Measurements from ENCODE around the gene A4GALT.

The A4GALT gene, protein sequence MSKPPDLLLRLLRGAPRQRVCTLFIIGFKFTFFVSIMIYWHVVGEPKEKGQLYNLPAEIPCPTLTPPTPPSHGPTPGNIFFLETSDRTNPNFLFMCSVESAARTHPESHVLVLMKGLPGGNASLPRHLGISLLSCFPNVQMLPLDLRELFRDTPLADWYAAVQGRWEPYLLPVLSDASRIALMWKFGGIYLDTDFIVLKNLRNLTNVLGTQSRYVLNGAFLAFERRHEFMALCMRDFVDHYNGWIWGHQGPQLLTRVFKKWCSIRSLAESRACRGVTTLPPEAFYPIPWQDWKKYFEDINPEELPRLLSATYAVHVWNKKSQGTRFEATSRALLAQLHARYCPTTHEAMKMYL

DNA sequence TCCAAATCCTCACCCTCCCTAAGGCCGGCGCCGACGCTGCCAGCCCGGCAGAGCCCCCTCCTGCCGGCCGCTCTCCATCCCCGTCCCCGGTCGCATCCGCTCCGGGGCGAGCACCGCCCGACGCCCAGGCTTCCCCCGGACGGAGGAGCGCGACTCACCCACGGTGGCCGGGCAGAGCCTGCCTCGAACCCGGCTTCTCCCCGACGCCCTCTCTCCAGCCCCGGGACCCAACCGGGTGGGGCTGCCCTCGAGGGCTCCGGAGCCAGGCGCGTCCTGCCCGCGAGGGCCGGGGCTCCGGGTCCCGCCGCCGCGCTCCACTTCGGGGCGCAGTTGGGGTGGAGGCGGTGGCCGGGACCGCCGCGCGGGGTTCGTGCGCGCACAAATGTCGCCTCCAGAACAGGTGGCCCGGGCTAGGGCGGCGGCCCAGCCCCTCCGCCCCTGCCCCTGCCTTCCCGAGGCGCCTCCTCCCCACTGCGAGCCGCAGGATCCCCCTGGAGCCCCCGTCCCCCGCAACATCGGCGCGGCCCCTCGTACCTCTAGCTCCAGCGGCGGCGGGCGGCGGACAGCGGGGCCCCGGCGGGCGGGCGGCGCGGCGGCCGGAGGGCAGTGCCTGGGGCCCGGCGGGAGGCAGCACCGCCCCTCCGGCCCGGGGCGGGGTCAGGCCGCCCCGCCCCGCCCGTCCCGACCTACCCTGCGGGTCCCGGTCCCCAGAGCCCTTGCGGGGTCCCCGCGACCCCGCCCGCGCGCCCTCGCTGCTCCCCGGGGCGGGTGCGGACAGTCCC is at the start of gene A4GALT:
Gene A4GALT, minus strand, starts transcription at position 608 of the 782 bp plus-strand sequence. CDS start 26,919 bp downstream, outside the sequence.
- TF ChIP-seq, protein P1, sequence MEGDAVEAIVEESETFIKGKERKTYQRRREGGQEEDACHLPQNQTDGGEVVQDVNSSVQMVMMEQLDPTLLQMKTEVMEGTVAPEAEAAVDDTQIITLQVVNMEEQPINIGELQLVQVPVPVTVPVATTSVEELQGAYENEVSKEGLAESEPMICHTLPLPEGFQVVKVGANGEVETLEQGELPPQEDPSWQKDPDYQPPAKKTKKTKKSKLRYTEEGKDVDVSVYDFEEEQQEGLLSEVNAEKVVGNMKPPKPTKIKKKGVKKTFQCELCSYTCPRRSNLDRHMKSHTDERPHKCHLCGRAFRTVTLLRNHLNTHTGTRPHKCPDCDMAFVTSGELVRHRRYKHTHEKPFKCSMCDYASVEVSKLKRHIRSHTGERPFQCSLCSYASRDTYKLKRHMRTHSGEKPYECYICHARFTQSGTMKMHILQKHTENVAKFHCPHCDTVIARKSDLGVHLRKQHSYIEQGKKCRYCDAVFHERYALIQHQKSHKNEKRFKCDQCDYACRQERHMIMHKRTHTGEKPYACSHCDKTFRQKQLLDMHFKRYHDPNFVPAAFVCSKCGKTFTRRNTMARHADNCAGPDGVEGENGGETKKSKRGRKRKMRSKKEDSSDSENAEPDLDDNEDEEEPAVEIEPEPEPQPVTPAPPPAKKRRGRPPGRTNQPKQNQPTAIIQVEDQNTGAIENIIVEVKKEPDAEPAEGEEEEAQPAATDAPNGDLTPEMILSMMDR (IDR thresholded peaks at IDR 0.05; ENCODE audit: low read depth, low read length) = no peak
- DNase-seq (ENCODE audit: extremely low read depth, low read depth) = no peak

DNA sequence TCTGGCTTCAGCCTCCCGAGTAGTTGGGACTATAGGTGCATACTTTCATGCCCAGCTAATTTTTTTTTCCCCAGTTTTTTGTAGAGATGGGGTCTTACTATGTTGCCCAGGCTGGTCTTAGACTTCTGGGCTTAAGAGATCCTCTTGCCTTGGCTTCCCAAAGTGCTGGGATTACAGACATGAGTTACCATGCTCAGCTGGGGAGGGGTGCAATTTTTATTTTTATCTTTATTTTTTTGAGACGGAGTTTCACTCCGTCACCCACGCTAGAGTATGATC is 49.7 kb upstream of the A4GALT start:
- TF ChIP-seq, protein P1 (IDR thresholded peaks at IDR 0.05; ENCODE audit: low read depth, low read length) = no peak
- no peak for DNase-seq (ENCODE audit: extremely low read depth, low read depth)

DNA sequence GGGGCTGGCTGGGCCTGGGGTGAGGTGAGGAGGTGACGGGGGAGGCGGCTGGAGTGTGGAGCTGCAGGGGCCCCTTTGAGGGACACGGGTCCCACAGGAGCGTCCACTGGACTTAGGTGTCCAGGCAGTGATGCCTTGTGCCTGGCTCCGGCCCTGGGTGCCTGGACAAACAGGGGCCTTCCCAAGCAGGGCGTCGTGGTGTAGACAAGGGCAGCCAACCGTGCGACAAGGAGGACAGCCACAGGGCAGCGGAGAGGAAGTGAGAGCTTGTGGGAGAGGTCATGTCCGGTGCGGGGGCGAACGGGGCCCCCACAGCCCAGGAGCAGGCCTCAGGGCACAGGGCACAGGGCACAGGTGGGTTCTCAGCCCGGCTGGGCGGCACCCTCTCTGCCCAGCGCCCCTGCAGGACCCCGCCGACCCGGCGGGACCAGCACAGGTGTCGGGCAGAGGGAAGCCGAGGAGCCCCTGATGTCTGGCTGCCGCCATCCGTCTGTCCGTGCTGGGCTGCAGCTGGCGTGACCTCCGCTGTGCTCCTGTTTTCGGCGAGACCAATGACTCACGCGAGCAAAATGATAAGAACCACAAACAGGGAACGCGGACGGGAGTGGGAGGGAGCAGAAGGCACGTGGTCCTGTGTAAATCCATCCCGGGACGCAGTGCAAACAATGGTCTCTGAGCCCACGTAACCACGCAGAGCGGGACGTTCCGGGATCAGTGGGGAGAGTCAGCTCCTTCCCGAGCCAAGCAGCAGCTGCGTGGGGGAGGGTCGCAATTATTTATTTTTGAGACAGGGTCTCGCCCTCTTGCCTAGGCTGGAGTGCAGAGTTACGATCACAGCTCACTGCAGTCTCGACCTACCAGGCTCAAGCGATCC is 49.1 kb upstream of the A4GALT start:
- TF ChIP-seq, protein P1 (IDR thresholded peaks at IDR 0.05; ENCODE audit: low read depth, low read length) = no peak
- peak; percentile 38 for DNase-seq (ENCODE audit: extremely low read depth, low read depth)

DNA sequence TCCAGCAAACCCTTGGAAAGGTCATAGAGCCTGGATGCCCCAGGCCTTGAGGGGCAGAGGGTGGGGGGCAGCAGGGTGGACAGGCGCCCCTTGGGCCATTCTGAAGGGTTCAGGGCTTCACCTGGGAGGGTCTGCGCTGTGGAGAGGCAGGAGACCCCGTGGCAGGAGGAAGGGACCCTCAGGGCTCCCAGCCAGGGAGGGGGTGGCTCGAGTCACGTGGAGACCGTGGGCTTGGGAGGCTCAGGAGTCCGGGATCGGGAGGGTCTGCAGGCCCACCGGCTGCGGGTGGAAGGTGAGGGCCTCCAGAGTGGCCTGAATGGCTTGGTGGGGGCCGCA is 48.5 kb upstream of the A4GALT start:
- TF ChIP-seq, protein P1 (IDR thresholded peaks at IDR 0.05; ENCODE audit: low read depth, low read length) = no peak
- no peak for DNase-seq (ENCODE audit: extremely low read depth, low read depth)

DNA sequence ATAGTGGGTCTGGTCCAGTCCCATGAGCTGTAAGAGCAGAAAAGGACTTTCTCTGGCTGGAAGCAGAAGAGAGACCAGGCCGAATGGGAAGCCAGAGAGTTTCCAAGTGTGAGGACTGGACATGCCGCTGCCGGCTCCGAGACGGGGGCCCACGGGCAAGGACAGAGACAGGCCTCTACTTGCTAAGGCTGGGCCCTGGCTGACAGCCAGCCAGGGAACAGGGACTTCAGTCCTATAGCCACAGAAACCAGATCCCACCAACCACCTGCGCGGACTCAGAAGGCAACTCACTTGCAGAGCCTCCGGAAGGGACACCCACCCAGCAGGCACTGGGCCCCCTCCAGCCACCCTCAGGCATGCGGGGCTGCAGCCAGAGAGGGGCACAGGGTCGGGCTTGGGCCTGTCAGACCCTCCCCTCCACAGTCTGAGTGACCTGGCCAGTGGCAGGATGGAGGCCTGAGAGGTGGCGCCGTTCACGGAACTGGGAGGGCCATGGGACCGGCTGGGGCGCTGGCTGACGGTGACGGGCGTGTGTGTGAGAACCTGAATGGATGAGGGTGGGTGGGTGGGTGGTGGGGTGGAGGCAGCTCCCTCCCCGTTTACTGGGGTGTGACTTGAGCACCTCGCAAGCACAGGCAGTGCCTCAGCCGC is 47.8 kb upstream of the A4GALT start:
- DNase-seq (ENCODE audit: extremely low read depth, low read depth) = no peak
- TF ChIP-seq, protein P1 (IDR thresholded peaks at IDR 0.05; ENCODE audit: low read depth, low read length) = no peak

DNA sequence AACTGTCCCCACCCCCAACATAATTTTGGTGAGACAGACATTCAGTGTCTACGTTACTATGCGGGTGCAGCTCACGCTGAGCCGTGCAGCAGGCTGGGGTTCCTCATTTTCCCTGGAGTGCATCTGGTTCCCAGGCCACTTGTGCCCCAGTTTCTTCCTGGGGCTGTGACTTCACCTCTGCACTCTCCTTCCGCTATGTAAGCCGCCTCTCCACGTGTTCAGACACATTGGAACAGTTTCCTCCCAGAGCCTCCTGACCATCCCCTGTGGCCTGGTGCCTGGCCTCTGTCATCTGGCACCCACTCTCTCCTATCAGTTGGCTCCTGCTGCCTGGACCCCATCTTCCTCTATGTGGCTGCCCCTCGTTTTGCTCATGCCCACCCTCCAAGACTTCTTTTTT is 46.2 kb upstream of the A4GALT start:
- no peak for DNase-seq (ENCODE audit: extremely low read depth, low read depth)
- TF ChIP-seq, protein P1 (IDR thresholded peaks at IDR 0.05; ENCODE audit: low read depth, low read length) = no peak
